Esophagus (tissue), 2 donors: Measurements from ENCODE around the gene RNF126. TPM values are rescaled to one million over a fixed set of nuclear protein-coding genes. Genes with fewer than 3 reads are reported as not detected.

Source experiments
- H3K27ac ChIP-seq, 2 donors: one replicate each; pipeline ENCODE4 v1.5.1; 2013; ENCODE audit warnings: low read depth in 2 of 2, mild to moderate bottlenecking in 2 of 2, inconsistent platforms in 1 of 2, low read length in 1 of 2, moderate library complexity in 1 of 2
- H3K27me3 ChIP-seq, 2 donors: one replicate each; pipeline ENCODE4 v1.6.1; 2013; ENCODE audit warnings: low read length in 2 of 2, control low read depth in 1 of 2, mild to moderate bottlenecking in 1 of 2; ENCODE audit not compliant: insufficient read depth in 2 of 2, control insufficient read depth in 1 of 2
- H3K36me3 ChIP-seq, 2 donors: one replicate each; pipeline ENCODE4 v1.6.1; 2013; ENCODE audit warnings: low read length in 1 of 2; ENCODE audit not compliant: control insufficient read depth in 2 of 2, insufficient read depth in 2 of 2
- H3K4me1 ChIP-seq, 2 donors: one replicate each; pipeline ENCODE4 v1.6.1; 2013; ENCODE audit warnings: low read length in 1 of 2; ENCODE audit not compliant: control insufficient read depth in 2 of 2, insufficient read depth in 2 of 2
- H3K4me3 ChIP-seq, 2 donors: one replicate each; pipeline ENCODE4 v1.5.1; 2013; ENCODE audit warnings: low read length in 2 of 2, mild to moderate bottlenecking in 2 of 2, low read depth in 1 of 2, moderate library complexity in 1 of 2
- H3K9me3 ChIP-seq, 2 donors: one replicate each; pipeline ENCODE4 v1.6.1; 2013; ENCODE audit warnings: mild to moderate bottlenecking in 2 of 2, low read depth in 1 of 2, low read length in 1 of 2, moderate library complexity in 1 of 2; ENCODE audit not compliant: control insufficient read depth in 2 of 2, insufficient read depth in 1 of 2
- WGBS, 2 donors: extraction: QIAGEN DNeasy Blood & Tissue Kit; methylation state at CpG; one replicate each; pipeline ENCODE4 v1.1.7; 2013; 5-methylcytosine and 5-hydroxymethylcytosine counted together
- polyA plus RNA-seq, 2 donors: library from polyadenylated mRNA; stranded (reverse); fragments of 200-250 nt; gene quantifications; one replicate each; pipeline ENCODE4 v1.2.3, GENCODE V29; 2013
- donor health status: healthy with polysubstance abuse.
- donor health status: Bipolar disorder and iron deficiency.

Gene RNF126
- polyA plus RNA-seq, 2 donors = 38.4 to 61.5 TPM

DNA sequence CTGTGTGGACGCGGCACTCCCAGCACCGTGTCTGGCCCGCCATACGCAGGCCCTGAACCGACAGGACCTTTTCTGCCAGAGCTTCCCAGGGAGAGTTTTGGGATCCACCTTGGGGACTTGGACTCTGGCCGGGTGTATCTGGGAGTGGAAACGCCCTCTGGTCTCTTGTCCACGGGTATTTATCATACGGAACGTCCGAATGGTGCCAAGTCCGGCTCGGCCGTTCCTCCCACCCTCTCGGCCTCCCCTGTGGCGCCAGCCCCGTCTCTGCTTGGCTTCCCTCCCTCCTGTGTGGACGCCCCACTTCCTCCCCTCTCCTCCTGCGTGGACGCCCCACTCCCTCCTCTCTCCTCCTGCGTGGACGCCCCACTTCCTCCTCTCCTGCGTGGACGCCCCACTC, 61.2 kb downstream of the RNF126 start:
- H3K36me3 ChIP-seq = no peaks in the 10 kb centered on the region
- H3K27ac ChIP-seq = no peak overlapping the region
- H3K4me3 ChIP-seq = no peak overlapping the region
- no peaks in the 10 kb centered on the region for H3K4me1 ChIP-seq
- 74 to 81% methylated on average over 25 of the region's 25 CpGs for WGBS, 2 donors
- H3K9me3 ChIP-seq = peaks cover 0 to 3% of the 10 kb centered on the region in 2 donors
- H3K27me3 ChIP-seq = no peaks in the 10 kb centered on the region

DNA sequence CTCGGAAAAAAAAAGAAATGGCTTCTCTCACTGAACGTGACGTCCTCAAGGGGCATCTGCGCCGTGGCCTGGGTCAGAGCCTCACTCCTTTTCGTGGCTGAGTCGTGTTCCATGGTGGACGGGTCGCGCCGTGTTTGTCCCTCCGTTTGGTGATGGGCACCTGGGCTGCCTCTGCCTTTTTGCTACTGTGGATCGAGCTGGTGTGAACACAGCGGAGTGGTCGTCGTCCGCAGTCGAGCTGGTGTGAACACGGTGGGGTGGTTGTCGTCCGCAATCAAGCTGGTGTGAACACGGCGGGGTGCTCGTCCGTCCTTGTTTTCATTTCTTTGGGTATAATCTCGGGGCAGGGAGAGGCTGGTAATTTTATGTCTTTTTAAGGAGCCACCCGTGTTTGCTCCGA, 61.7 kb downstream of the RNF126 start:
- WGBS, 2 donors = 87 to 91% methylated on average over 28 of the region's 28 CpGs
- Histone ChIP-seq H3K9me3 (peaks cover 0 to 3% of the 10 kb centered on the region in 2 donors), H3K36me3 (no peaks in the 10 kb centered on the region), H3K27ac (no peak overlapping the region), H3K27me3 (no peaks in the 10 kb centered on the region), H3K4me1 (no peaks in the 10 kb centered on the region), H3K4me3 (no peak overlapping the region)

Other genes with a start within 250 kb of the RNF126 start
- 1 to 10 TPM; 3.0 to 5.3 TPM for gene SHC2, start 202.2 kb downstream of the RNF126 start, polyA plus RNA-seq
- gene MADCAM1, start 166.7 kb downstream of the RNF126 start, polyA plus RNA-seq = 1 to 10 TPM in 1 of 2 donors, under 1 TPM in 1; 0.57 to 2.0 TPM
- 10 to 100 TPM; 13.9 to 16.8 TPM for gene TPGS1, start 155.7 kb downstream of the RNF126 start, polyA plus RNA-seq
- 10 to 100 TPM; 45.2 to 68.7 TPM for gene CDC34, start 131.5 kb downstream of the RNF126 start, polyA plus RNA-seq
- gene GZMM, start 119.2 kb downstream of the RNF126 start, polyA plus RNA-seq = 1 to 10 TPM in 1 of 2 donors, under 1 TPM in 1; 0.86 to 1.1 TPM
- gene BSG, start 90.6 kb downstream of the RNF126 start, polyA plus RNA-seq = 100 to 1,000 TPM; 189 to 210 TPM
- gene HCN2, start 73.3 kb downstream of the RNF126 start, polyA plus RNA-seq = 1 to 10 TPM in 1 of 2 donors, under 1 TPM in 1; 0.65 to 1.4 TPM
- gene POLRMT, start 29.7 kb downstream of the RNF126 start, polyA plus RNA-seq = 10 to 100 TPM; 35.6 to 56.1 TPM
- under 1 TPM; 0.53 to 0.86 TPM for gene FGF22, start 23.3 kb downstream of the RNF126 start, polyA plus RNA-seq
- gene FSTL3, start 13.2 kb upstream of the RNF126 start, polyA plus RNA-seq = 1 to 10 TPM; 5.9 to 7.8 TPM
- not detected for gene PRSS57, start 32.2 kb upstream of the RNF126 start, polyA plus RNA-seq
- gene PALM, start 45.7 kb upstream of the RNF126 start, polyA plus RNA-seq = 1 to 10 TPM; 4.8 to 7.6 TPM
- gene MISP, start 87.9 kb upstream of the RNF126 start, polyA plus RNA-seq = under 1 TPM; 0.08 to 0.11 TPM
- 10 to 100 TPM; 90.6 to 98.3 TPM for gene PTBP1, start 134.2 kb upstream of the RNF126 start, polyA plus RNA-seq
- not detected for gene PLPPR3, start 158.7 kb upstream of the RNF126 start, polyA plus RNA-seq
- gene AZU1, start 164.6 kb upstream of the RNF126 start, polyA plus RNA-seq = not detected
- gene PRTN3, start 177.8 kb upstream of the RNF126 start, polyA plus RNA-seq = not detected
- gene ELANE, start 189.1 kb upstream of the RNF126 start, polyA plus RNA-seq = under 1 TPM; 0.24 to 0.68 TPM
- 10 to 100 TPM; 32.6 to 95.2 TPM for gene CFD, start 196.4 kb upstream of the RNF126 start, polyA plus RNA-seq
- 10 to 100 TPM; 33.0 to 46.2 TPM for gene MED16, start 230.0 kb upstream of the RNF126 start, polyA plus RNA-seq
- gene RNU6-9, start 230.3 kb upstream of the RNF126 start, polyA plus RNA-seq = not detected